Cerebellar nuclear complex (tissue), 1 donor: ENCODE measurements around the gene POU4F3.

Experiments used
- DNase-seq, 2 experiments: peaks; one replicate each; lab custom pipeline; 2025; lab: John Stamatoyannopoulos, UW

POU4F3 gene

GRCh38 chr5:146339715-146340259, 1.1 kb downstream of the POU4F3 start:
- no peak for DNase-seq

GRCh38 chr5:146340260-146341081, 1.8 kb downstream of the POU4F3 start:
- no peak for DNase-seq

GRCh38 chr5:146341854-146342253, 3.2 kb downstream of the POU4F3 start:
- no peak for DNase-seq

GRCh38 chr5:146342519-146342881, 3.9 kb downstream of the POU4F3 start:
- DNase-seq: no peak

GRCh38 chr5:146342882-146343865, 4.5 kb downstream of the POU4F3 start:
- no peak for DNase-seq

- no peak for DNase-seq
These were observed 5.8 kb downstream of the POU4F3 start for GRCh38 chr5:146344155-146345118.

- DNase-seq: no peak
These were observed 6.6 kb downstream of the POU4F3 start for GRCh38 chr5:146345240-146345577.

GRCh38 chr5:146345578-146346366, 7.1 kb downstream of the POU4F3 start:
- DNase-seq: no peak

- DNase-seq: no peak
These were observed 18.5 kb downstream of the POU4F3 start for GRCh38 chr5:146357126-146357525.

GRCh38 chr5:146359836-146360235, 21.2 kb downstream of the POU4F3 start:
- no peak for DNase-seq

GRCh38 chr5:146363161-146363874, 24.7 kb downstream of the POU4F3 start:
- no peak for DNase-seq

- DNase-seq: no peak
These were observed 27.0 kb downstream of the POU4F3 start for GRCh38 chr5:146365618-146366017.

- DNase-seq: no peak
These were observed 28.3 kb downstream of the POU4F3 start for GRCh38 chr5:146366904-146367303.

GRCh38 chr5:146368137-146368536, 29.5 kb downstream of the POU4F3 start:
- DNase-seq: no peak

- no peak for DNase-seq
These were observed 31.1 kb downstream of the POU4F3 start for GRCh38 chr5:146369691-146370090.

- DNase-seq: no peak
These were observed 38.2 kb downstream of the POU4F3 start for GRCh38 chr5:146376821-146377220.

- no peak for DNase-seq
These were observed 40.3 kb downstream of the POU4F3 start for GRCh38 chr5:146378986-146379385.

- no peak for DNase-seq
These were observed 42.1 kb downstream of the POU4F3 start for GRCh38 chr5:146380714-146381113.

- no peak for DNase-seq
These were observed 49.7 kb downstream of the POU4F3 start for GRCh38 chr5:146388386-146388785.

GRCh38 chr5:146390469-146390868, 51.8 kb downstream of the POU4F3 start:
- no peak for DNase-seq
